Left cardiac atrium (tissue), 4 donors: ENCODE data around the gene CLDN16. TPM values are rescaled to one million over a fixed set of nuclear protein-coding genes. Genes with fewer than 3 reads are reported as not detected.
A peak's percentile ranks its signal among the peaks of the same experiment; 100 is the strongest.

Experiments
- ATAC-seq, 2 donors: fragments of 200-7000 bp; cut with Tn5 transposase; one replicate each; pipeline ENCODE4 v1.9.1; 2020; ENCODE audit warnings: mild to moderate bottlenecking in 2 of 2, moderate library complexity in 2 of 2
- DNase-seq: peaks from one replicate; pipeline ENCODE4 v3.0.0-alpha.2; 2020
- intact Hi-C, 2 donors: fragments of 100-400 bp; cut with DNase I; formaldehyde crosslinking; loops; one replicate each; pipeline versions ENCODE4 v1.14.1 to v1.15.1; 2022 to 2023
- long read RNA-seq: library from polyadenylated mRNA; unstranded; transcript quantifications from one replicate; pipeline ENCODE4 v2.0.0, GENCODE V29; 2021
- total RNA-seq, 2 donors: library from RNA; stranded (reverse); fragmentation: NEBNext Ultra II Directional; extraction: Animal tissue kit (Norgen Biotek cat#: 25700); gene quantifications; one replicate each; pipeline ENCODE4 v1.2.1, GENCODE V29; 2021
- donor health status: DM: no; HTN: yes; CAD: no.
- donor health status: DM: no; HTN: yes; CAD: no; lungs with severe emphysema.
- donor health status: DM: yes; HTN: yes; CAD: no.
- donor health status: Dilated cardiomyopathy.

Gene CLDN16
- total RNA-seq, result under 1 TPM; 0.08 to 0.15 TPM
- long read RNA-seq, result 0 reads

- ATAC-seq (no peak), DNase-seq (no peak)
- intact Hi-C loops, result loop anchor here in 1 of 2 donors (10.0 kb wide), 2 partner anchors 163 to 423 kb away; no protein-coding TSS in a partner anchor
Measured at GRCh38 chr3:190387578-190388213, at the start of gene CLDN16. Gene CLDN16 (plus strand): TSS chr3:190388163. CDS start chr3:190388330, 167 bp downstream.

GRCh38 chr3:190338717-190339116 lies 49.2 kb upstream of the CLDN16 start:
- ATAC-seq (peak in 1 of 2 donors; percentile 92), DNase-seq (no peak)
- intact Hi-C loops, result no loop called here

GRCh38 chr3:190339130-190339529 lies 48.8 kb upstream of the CLDN16 start:
- DNase-seq (no peak), ATAC-seq (peak in 1 of 2 donors; percentile 53)
- intact Hi-C loops, result no loop called here

GRCh38 chr3:190340071-190340470 lies 47.9 kb upstream of the CLDN16 start:
- intact Hi-C loops, result no loop called here
- no peak for ATAC-seq
- DNase-seq, result no peak

- peak; percentile 36 for DNase-seq
- intact Hi-C loops, result no loop called here
- ATAC-seq, result peak; percentile 87 to 96
Measured at GRCh38 chr3:190345027-190345821, 42.7 kb upstream of the CLDN16 start.

- DNase-seq, result no peak
- intact Hi-C loops, result no loop called here
- ATAC-seq, result peak in 1 of 2 donors; percentile 13
Measured at GRCh38 chr3:190345878-190346277, 42.1 kb upstream of the CLDN16 start.

GRCh38 chr3:190346541-190346940 lies 41.4 kb upstream of the CLDN16 start:
- ATAC-seq, result no peak
- intact Hi-C loops, result no loop called here

GRCh38 chr3:190352861-190353457 lies 35.0 kb upstream of the CLDN16 start:
- no peak for ATAC-seq
- intact Hi-C loops, result no loop called here
- DNase-seq, result no peak

More at GRCh38 chr3:190346541-190346940, 41.4 kb upstream of the CLDN16 start:
- no peak for DNase-seq

- ATAC-seq, result no peak
Measured at GRCh38 chr3:190356246-190356645, 31.7 kb upstream of the CLDN16 start.

GRCh38 chr3:190357468-190357867 lies 30.5 kb upstream of the CLDN16 start:
- ATAC-seq, result no peak
- intact Hi-C loops, result no loop called here
- DNase-seq, result no peak

More at GRCh38 chr3:190356246-190356645, 31.7 kb upstream of the CLDN16 start:
- intact Hi-C loops, result no loop called here
- DNase-seq, result no peak

- DNase-seq (no peak), ATAC-seq (peak in 1 of 2 donors; percentile 73)
- intact Hi-C loops, result no loop called here
Measured at GRCh38 chr3:190359813-190360212, 28.1 kb upstream of the CLDN16 start.

- peak in 1 of 2 donors; percentile 81 for ATAC-seq
- intact Hi-C loops, result no loop called here
Measured at GRCh38 chr3:190360228-190360627, 27.7 kb upstream of the CLDN16 start.

GRCh38 chr3:190361791-190362190 lies 26.2 kb upstream of the CLDN16 start:
- no peak for DNase-seq
- intact Hi-C loops, result no loop called here
- ATAC-seq, result no peak

More at GRCh38 chr3:190360228-190360627, 27.7 kb upstream of the CLDN16 start:
- DNase-seq, result no peak

GRCh38 chr3:190362258-190362657 lies 25.7 kb upstream of the CLDN16 start:
- no peak for DNase-seq
- intact Hi-C loops, result no loop called here
- no peak for ATAC-seq

- intact Hi-C loops, result no loop called here
- DNase-seq (no peak), ATAC-seq (peak in 1 of 2 donors; percentile 79)
Measured at GRCh38 chr3:190366133-190366532, 21.8 kb upstream of the CLDN16 start.

- intact Hi-C loops, result no loop called here
- DNase-seq (no peak), ATAC-seq (no peak)
Measured at GRCh38 chr3:190368881-190369280, 19.1 kb upstream of the CLDN16 start.

- ATAC-seq, result no peak
- no peak for DNase-seq
- intact Hi-C loops, result no loop called here
Measured at GRCh38 chr3:190369668-190370295, 18.2 kb upstream of the CLDN16 start.

GRCh38 chr3:190370369-190370768 lies 17.6 kb upstream of the CLDN16 start:
- intact Hi-C loops, result no loop called here
- ATAC-seq (no peak), DNase-seq (no peak)

- intact Hi-C loops, result no loop called here
Measured at GRCh38 chr3:190371152-190371551, 16.8 kb upstream of the CLDN16 start.

GRCh38 chr3:190375246-190375645 lies 12.7 kb upstream of the CLDN16 start:
- no peak for DNase-seq
- ATAC-seq, result no peak
- intact Hi-C loops, result no loop called here

More at GRCh38 chr3:190371152-190371551, 16.8 kb upstream of the CLDN16 start:
- no peak for ATAC-seq
- no peak for DNase-seq
